Airway epithelial cell (primary cell): Measurements from ENCODE around the gene C2orf66. TPM values are rescaled to one million over a fixed set of nuclear protein-coding genes. Genes with fewer than 3 reads are reported as not detected.

ENCODE experiments used
- total RNA-seq: library from RNA; depleted of rRNA; stranded (reverse); fragments of >200 nt; gene quantifications from 2 replicates; pipeline ENCODE4 v1.2.3, GENCODE V29; 2015

The C2orf66 gene
- 0.09 and 0.56 TPM in 2 replicates for total RNA-seq

GRCh38 chr2:196809260-196809659, at the start of gene C2orf66:
Gene C2orf66 (minus strand): TSS chr2:196809355. CDS start chr2:196809336, 19 bp downstream.

Other genes starting within 250 kb of the C2orf66 start
- under 0.01 and 0.19 TPM in 2 replicates for gene HECW2, start 215.8 kb downstream of the C2orf66 start, total RNA-seq
- gene CCDC150, start 169.6 kb downstream of the C2orf66 start, total RNA-seq: 1.2 and 5.9 TPM in 2 replicates
- 17.9 and 28.0 TPM in 2 replicates for gene GTF3C3, start 9.7 kb downstream of the C2orf66 start, total RNA-seq
- gene PGAP1, start 117.4 kb upstream of the C2orf66 start, total RNA-seq: 6.3 and 7.8 TPM in 2 replicates